ENCODE results near the gene RAB18. TPM values are rescaled to one million over a fixed set of nuclear protein-coding genes. Genes with fewer than 3 reads are reported as not detected.

RAB18 gene
- 10 to 100 TPM; 46.0 to 51.6 (median 47.1) TPM for total RNA-seq

GRCh38 chr10:27504007-27504807 is at the start of gene RAB18:
TSS of gene RAB18 (plus strand) at chr10:27504304. CDS start at chr10:27504370, 66 bp downstream.
- in situ Hi-C loops (cut with MboI; ENCODE audit: low sequenced_read_pairs in 4 of 4) = loop anchor here in 3 of 4 donors (10.0 to 25.0 kb wide), 3 partner anchors 259 to 269 kb away; partner anchors contain the start of gene ACBD5 (in 2 of the 3)
- TF ChIP-seq POLR2A (IDR thresholded peaks at IDR 0.05) (peak; percentile 91 to 92), CTCF (IDR thresholded peaks at IDR 0.05 in 4 of 5, conservative IDR thresholded peaks at IDR 0.05 in 1 of 5) (peak in 1 of 5 experiments; percentile 22)
- H3K4me3 ChIP-seq = peak within 1 kb of the TSS; percentile 84 to 91 (median 88)
- H3K27me3 ChIP-seq = no peaks in the 10 kb centered on the region
- intact Hi-C loops (cut with DNase I; ENCODE audit: low total_unique reads) = loop anchor here (1.0 to 10.0 kb wide), 5 partner anchors 21 to 1029 kb away; partner anchors contain the start of genes ABI1, MASTL, WAC and YME1L1
- no peaks in the 10 kb centered on the region for H3K36me3 ChIP-seq
- no peaks in the 10 kb centered on the region for H3K9me3 ChIP-seq
- H3K27ac ChIP-seq = peak within 1 kb of the TSS; percentile 90 to 95 (median 93)
- H3K4me1 ChIP-seq = peaks cover 22 to 30% of the 10 kb centered on the region in 2 donors
- DNase-seq (peak; percentile 96 to 98), ATAC-seq (peak; percentile 95 to 96)

- Histone ChIP-seq H3K27ac (no peak overlapping the region), H3K27me3 (no peaks in the 10 kb centered on the region), H3K9me3 (no peaks in the 10 kb centered on the region), H3K36me3 (no peaks in the 10 kb centered on the region), H3K4me1 (no peaks in the 10 kb centered on the region), H3K4me3 (no peak overlapping the region)
- no peak for DNase-seq
- ATAC-seq = no peak
- in situ Hi-C loops (cut with MboI; ENCODE audit: low sequenced_read_pairs in 4 of 4) (no loop called here), intact Hi-C loops (cut with DNase I; ENCODE audit: low total_unique reads) (no loop called here)
- no peak for TF ChIP-seq CTCF (IDR thresholded peaks at IDR 0.05 in 4 of 5, conservative IDR thresholded peaks at IDR 0.05 in 1 of 5)
- no peak for TF ChIP-seq POLR2A (IDR thresholded peaks at IDR 0.05)
Measured at GRCh38 chr10:27454837-27455236, 49.3 kb upstream of the RAB18 start.

GRCh38 chr10:27457261-27457945 is 46.7 kb upstream of the RAB18 start:
- H3K36me3 ChIP-seq = no peaks in the 10 kb centered on the region
- H3K9me3 ChIP-seq = no peaks in the 10 kb centered on the region
- H3K27ac ChIP-seq = no peak overlapping the region
- DNase-seq = no peak
- no peaks in the 10 kb centered on the region for H3K4me1 ChIP-seq
- in situ Hi-C loops (cut with MboI; ENCODE audit: low sequenced_read_pairs in 4 of 4) = no loop called here
- no peaks in the 10 kb centered on the region for H3K27me3 ChIP-seq
- TF ChIP-seq CTCF (IDR thresholded peaks at IDR 0.05 in 4 of 5, conservative IDR thresholded peaks at IDR 0.05 in 1 of 5) = no peak
- TF ChIP-seq POLR2A (IDR thresholded peaks at IDR 0.05) = no peak
- intact Hi-C loops (cut with DNase I; ENCODE audit: low total_unique reads) = no loop called here
- no peak for ATAC-seq
- H3K4me3 ChIP-seq = no peak overlapping the region

- no peaks in the 10 kb centered on the region for H3K9me3 ChIP-seq
- no peaks in the 10 kb centered on the region for H3K36me3 ChIP-seq
- intact Hi-C loops (cut with DNase I; ENCODE audit: low total_unique reads) = no loop called here
- ATAC-seq = no peak
- no peak for DNase-seq
- no peak for TF ChIP-seq POLR2A (IDR thresholded peaks at IDR 0.05)
- H3K4me1 ChIP-seq = no peaks in the 10 kb centered on the region
- no peak overlapping the region for H3K27ac ChIP-seq
- H3K27me3 ChIP-seq = no peaks in the 10 kb centered on the region
- H3K4me3 ChIP-seq = no peak overlapping the region
- in situ Hi-C loops (cut with MboI; ENCODE audit: low sequenced_read_pairs in 4 of 4) = no loop called here
Measured at GRCh38 chr10:27457966-27458365, 46.1 kb upstream of the RAB18 start.

GRCh38 chr10:27461312-27461711 is 42.8 kb upstream of the RAB18 start:
- Histone ChIP-seq H3K27ac (no peak overlapping the region), H3K4me3 (no peak overlapping the region), H3K27me3 (no peaks in the 10 kb centered on the region), H3K9me3 (no peaks in the 10 kb centered on the region), H3K4me1 (no peaks in the 10 kb centered on the region), H3K36me3 (no peaks in the 10 kb centered on the region)
- ATAC-seq (no peak), DNase-seq (no peak)
- TF ChIP-seq CTCF (IDR thresholded peaks at IDR 0.05 in 4 of 5, conservative IDR thresholded peaks at IDR 0.05 in 1 of 5) (no peak), POLR2A (IDR thresholded peaks at IDR 0.05) (no peak)
- intact Hi-C loops (cut with DNase I; ENCODE audit: low total_unique reads) (no loop called here), in situ Hi-C loops (cut with MboI; ENCODE audit: low sequenced_read_pairs in 4 of 4) (no loop called here)

Measured in gastrocnemius medialis (tissue), 4 donors.